GM18907 (cell line): Measurements from ENCODE around the gene INPPL1.
"Not testable (repeated sequence)": the region's sequence is repeated elsewhere in the genome, so short reads cannot be mapped to it uniquely, and the experiment has no call there.

Experiments used
- ATAC-seq: cut with Tn5 transposase; IDR thresholded peaks from one replicate; pipeline ENCODE4 v1.9.1; 2021; ENCODE audit warnings: mild to moderate bottlenecking, moderate library complexity; ENCODE audit not compliant: unreplicated experiment

Gene INPPL1

DNA sequence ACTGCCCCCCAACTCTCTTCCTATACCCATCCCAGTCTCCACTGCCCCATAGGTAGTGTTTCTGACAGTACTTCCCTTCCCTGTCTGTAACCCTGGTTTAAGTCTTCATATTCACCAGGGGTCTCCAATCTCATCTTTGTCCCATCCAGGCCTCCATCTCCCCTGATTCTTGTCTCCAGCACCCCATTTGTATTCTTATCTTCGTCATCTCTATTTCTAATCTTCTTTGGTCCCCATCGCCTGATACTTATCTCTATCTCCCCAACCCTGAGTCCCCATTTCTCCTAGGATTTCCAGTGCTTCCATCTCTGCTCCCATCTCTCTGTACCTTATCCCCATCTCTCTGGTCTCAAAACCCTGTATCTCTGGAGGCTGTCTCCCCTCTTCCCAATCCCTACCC lies 17.6 kb downstream of the INPPL1 start:
- no peak for ATAC-seq

DNA sequence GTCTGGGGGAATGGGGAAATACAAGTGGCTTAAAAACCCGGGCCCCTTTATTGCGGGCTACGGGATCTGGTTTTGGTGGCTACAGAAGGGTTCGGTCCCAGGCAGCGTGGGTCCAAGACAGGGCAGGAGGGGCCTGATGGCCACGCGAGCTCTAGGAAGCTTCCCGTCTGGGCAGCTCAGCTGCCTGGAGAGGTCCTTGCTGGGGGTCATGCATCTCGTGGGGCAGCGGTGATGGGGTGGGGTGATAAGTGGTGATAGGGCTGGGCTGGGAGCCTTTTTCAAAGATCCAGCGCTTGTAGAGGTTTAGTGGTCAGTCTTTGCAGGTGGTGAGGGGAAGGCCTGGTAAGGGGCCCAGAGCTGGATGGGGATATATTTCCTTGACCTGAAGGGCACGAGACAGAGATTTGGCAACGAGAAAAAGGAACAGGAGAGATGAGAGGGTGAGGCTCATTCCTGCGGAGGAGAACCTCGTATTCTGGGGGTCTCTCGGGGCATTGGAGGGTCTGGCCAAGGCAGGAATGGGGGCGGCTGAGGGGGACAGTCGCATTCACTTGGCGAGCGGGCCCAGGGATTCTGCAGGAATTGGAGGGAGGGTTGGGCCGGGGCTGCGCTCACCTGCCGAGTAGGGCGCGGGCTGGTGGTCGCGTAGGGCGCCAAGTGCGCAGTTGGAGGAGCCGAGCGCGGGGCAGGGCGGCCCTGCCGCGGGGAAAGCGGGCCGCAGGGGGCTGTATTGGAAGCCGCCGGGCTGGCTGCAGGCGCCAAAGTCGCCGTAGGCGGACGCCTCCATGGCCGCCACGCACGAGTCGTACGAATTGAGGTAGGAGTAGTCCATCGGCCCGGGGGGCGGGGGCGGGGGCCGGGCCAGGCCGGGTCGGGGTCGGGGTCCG lies 18.8 kb downstream of the INPPL1 start:
- ATAC-seq = no peak

DNA sequence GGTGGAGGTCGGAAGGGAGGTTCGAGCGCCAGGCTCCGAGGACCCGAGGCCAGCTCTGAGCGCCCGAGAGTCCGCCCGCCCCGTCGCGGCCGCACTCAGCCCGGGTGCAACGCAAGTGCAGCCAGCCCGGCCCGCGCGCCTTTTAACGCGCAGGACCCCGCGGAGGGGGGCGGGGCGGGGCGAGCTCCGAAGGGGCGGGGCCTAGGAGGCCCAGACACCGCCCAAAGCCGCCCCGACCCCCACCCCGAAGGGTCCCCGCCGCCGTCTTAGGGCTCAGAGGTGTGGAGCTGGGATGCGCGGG lies 19.4 kb downstream of the INPPL1 start, which contains the start of gene PHOX2A:
Gene PHOX2A (minus strand): TSS at position 117 of the 301 bp plus-strand sequence. CDS start 172 bp downstream, outside the sequence.
- ATAC-seq = no peak

DNA sequence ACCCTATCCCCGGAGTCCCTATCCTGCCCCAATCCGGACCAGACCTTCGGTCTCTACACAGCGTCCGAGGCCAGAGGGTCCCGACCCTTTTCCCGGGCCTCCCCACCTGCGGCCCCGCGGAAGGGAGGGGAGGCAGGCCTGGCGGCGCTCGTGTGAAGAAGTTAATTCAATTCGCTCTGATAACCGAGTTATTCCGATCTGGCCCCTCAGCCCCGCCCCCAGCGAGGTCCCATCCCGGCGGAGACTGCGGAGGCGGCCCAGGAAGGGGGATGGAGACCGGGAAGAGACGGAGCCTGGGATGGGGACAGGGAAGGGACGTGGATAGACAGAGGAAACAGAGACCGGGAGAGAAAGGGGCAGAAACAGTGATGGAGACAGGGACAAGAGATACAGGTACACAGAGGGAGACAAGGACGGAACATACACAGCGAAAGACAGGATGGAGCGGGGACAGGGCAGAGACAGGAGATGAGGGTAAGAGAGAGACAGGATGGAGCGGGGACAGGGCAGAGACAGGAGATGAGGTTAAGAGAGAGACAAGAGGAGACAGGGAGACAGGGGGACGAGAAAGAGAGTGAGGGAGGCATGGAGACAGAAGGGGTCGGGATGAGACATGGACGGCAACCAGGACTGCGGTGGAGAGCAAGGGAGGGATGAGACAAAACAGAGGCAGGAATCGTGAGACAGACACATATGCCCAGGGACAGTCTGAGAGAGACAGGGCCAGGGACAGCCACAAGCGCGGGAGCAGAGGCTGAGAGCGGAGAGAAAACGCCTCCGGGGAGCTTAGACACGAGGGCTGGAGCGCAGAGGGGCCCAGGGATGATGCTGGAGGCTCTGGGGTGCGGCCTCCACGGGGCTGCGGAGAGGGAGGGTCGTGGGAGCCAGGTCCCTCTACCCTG lies 20.0 kb downstream of the INPPL1 start:
- no peak for ATAC-seq

DNA sequence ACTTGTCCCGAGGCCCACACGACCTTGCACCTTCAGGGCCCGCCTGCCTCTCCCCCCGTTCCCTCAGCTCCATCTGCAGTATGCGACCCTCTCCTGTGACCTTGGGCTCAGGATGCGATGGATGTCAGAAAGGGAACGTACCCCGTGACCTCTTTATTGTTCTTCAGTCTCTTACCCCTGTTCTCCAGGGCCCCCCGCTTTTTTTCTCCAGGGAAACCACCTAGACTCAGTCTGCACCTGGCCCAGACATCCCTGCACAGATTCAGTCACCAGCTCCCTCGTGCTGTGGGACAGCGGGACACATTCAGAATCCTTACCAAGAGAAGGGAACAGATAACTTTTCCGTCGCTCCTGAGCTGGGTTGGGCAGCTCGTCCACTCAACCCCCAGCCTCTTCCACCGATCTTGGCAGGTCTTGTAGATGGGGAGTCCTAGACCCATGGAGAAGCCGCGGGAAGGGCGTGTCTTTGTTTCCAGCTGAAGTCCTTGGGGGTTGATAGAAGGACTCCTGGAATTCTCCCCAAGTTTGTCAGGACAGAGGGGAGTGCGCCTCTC lies 20.8 kb downstream of the INPPL1 start:
- no peak for ATAC-seq

DNA sequence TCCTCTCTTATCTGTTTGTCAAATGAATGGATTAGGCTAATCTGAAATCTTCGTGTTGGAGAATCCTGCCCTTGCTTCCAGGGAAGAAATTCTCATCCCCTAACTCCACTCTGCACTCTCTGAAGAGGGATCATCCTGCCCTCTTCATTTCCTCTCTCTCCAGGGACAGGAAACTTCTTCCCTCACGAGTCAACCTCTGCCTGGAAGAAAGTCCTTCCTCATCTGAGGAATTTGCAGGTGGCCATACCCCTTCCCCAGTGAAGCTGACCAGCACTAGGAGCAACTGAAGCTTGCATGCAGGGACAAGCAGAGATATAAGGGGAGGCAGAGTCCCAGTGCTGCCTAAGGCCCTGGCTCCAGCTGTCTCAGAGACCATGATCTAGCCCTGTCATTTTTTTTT lies 23.0 kb downstream of the INPPL1 start:
- ATAC-seq = no peak

DNA sequence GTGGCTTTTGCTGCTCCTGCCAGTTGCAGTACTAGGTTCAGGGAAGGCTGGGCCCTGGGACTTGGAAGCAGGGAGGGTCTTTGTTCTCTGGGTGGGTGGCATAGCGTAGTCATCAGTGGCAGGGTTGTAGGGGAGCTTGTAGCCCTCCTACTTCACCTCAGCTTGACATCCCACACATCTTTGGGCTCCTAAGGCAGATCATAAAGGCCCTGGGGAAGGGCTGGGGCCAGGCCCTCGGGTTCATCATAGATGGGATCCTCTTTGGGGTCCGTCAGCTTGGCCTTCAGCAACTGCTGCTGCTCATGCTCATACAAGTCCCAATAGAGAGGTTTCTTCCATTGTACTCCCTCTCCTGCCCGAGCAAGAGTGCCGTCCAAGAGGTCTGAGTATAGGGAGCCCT lies 25.4 kb downstream of the INPPL1 start:
- ATAC-seq = no peak

DNA sequence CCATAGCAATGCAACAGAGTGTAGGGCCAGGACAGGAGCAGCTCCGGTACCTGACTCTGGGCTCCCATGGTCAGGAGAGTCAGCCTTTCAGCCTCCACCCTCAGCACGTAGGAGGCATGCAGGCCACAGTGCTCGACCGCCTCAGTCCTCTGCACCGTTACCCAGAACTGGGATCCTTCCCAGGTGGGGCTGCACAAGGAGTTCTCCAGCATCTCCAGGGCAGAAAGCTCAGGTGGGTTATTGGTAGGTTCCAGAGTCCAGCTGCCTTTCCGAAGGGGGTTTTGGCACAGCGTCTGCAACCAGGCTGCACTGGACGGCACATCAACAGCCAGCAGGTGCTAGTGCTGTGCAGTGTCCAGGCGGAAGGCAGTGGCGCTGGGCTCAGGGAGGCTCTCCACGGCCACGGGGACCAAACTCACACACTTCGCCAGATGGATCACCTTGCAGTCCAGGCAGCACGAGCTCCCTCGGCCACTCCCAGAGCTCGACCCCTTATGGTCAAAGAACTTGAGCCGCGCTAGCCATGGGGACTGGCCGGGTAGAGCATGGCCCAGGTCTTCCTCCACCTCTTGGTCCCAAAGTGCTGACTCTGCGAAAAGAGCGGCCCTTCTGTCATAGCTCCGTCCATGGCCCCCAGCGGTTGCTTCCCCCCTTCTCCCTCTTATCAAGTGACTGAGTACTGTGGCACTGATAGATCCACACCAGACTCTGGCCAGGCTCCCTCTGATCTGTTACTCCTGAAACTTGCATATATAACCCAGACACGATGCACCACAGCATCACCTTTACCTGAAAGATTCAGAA lies 26.3 kb downstream of the INPPL1 start:
- ATAC-seq = no peak

DNA sequence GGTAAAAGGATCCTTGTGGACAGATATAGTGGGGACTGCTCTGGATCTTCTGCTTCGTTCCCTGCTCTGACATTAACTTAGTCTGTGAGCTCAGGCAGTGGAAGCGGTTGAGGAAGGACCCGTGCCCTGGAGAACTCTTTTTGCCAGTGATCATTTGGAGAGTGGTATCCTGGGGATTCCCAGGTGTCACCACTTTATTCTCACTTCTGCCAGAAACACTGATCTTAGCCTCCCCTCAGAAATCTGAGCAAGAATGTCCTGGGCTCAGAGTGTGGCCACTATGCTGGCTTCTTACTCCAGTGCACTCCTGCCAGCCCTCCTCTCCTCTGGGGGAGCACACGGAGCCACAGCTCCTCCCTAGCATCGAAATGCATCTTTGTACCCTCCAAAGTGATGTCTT lies 27.0 kb downstream of the INPPL1 start:
- ATAC-seq = no peak

DNA sequence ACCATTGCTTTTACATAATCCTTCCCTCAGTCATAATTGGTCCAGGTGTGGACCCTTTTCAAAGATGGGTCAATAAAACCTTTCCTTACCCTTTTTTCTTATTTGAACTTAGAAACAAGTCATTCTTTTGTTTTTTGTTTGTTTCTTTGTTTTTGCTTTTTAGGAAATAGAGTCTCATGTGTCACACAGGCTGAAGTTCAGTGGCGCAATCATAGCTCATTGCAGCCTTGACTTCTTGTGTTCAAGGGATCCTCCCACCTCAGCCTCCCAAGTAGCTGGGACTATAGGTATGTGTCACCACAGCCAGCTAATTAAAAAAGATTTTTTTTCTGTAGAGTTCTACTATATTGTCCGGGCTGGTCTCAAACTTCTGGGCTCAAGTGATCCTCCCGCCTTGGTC lies 28.8 kb downstream of the INPPL1 start:
- no peak for ATAC-seq

DNA sequence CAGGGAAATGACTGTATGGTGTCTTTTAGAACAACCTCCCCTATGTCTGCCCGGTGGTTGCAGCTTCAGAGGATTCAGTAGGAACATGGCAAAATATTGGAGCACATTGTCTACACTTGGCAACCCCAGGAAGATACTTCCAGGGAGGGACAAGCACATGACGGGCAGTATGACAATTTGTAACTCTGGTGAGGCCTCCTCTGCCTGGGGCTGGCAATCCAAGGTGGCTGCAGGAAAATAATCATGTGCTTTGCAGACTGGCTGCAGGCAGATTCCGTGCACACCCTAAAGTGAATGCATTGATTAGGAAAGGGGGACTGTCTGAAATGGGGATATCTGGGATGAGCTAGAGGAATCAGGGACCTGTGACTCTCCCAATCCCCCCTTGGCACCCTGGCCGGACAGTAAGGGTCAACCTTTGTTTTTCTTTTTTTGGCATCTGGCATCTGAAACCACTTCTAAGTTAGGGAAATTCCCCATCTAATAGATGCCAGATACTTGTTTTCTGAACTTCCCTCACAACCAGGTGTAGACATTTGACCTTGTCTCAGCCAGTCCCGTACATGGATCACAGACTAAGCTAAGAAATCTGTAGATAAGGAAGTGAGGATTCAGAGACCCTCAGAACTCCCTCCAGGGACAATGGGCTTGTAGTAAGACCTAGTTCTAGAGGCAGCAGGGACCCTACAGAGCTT lies 29.9 kb downstream of the INPPL1 start:
- ATAC-seq = no peak

DNA sequence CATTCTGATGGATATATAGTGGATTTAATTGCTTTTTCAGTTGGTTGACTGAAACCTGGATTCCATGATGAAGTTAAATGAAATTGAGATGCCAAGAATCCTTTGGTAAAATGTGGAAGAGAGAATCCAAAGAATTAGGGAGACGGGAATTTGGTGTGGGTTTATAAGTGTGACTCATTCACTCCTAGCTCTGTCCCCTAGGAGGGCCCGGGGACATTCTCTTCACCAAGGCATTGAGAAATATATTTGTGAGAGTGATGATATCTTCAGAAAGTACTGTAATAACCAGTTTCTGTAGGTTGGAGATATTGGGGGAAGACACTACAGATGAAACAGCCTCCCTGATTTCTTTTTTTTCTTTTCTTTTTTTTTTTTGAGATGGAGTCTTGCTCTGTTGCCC lies 33.0 kb downstream of the INPPL1 start:
- no peak for ATAC-seq

DNA sequence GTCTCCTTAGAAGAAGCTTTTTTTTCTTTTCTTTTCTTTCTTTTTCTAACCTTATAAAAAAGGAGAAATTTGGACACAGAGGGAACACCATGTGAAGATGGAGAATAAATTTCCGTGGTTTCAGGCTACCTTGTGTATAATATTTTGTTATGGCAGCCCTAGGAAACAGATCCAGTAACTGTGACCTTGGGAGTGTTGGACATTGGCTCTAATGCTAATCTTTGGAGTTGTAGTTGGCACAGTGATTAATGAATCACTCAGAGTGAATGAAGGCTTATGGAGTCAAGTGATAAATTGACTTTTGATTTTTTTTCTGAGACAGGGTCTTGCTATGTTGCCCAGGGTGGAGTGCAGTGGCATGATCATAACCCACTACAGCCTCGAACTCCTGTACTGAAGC lies 34.9 kb downstream of the INPPL1 start:
- ATAC-seq = no peak

DNA sequence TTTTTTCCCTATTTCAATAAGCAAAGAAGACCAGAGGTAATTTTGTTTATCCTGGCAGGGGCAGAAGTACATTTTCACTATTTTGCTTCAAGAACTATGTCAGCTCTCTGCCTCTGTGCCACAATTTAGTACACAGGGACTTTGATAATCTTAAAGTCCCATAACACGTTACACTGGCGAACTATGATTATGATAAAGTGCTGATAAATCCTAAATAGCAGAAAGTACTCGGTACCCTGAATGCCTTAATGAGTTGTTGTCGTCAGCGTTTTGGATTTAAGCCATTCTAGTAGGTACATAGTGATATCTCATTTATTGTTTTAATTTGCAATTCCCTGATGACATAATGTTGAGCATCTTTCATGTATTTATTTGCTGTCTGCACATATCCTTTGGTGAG lies 36.0 kb downstream of the INPPL1 start:
- no peak for ATAC-seq

DNA sequence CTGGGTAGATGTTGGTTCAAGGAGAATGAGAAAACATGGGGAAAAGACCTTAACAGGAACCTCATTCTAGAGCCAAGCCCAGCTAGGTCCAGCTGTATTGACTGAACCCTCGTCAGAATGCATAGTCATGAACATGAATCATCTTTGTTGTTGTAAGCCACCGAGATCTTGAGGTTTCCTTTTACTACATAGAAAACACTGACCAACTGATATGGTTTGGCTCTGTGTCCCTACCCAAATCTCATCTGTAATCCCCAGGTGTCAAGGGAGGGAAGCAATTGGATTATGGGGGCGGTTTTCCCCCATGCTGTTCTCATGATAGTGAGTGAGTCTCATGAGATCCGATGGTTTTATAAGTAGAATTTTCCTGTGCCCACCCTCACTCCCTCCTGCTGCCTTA lies 38.8 kb downstream of the INPPL1 start:
- ATAC-seq = no peak

DNA sequence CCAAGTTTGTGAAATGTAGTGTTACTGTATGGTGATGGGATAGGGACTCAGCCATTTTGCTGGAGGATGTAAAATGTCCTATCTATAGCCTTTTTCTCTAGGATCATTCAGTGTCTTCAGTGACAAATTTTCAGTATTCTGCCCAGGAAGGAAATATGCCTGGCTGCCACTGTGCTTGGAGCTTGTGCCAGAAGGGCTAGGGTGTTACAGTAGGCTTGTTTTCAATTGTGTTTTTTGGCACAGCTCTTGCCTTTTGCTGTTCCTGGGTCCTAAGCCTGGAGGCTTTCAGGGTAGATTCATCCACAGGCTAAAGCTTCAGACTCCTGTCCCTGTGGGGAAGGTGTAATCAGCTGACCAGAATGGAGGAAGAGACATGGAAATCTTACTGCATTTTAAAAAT lies 41.4 kb downstream of the INPPL1 start:
- ATAC-seq = no peak

DNA sequence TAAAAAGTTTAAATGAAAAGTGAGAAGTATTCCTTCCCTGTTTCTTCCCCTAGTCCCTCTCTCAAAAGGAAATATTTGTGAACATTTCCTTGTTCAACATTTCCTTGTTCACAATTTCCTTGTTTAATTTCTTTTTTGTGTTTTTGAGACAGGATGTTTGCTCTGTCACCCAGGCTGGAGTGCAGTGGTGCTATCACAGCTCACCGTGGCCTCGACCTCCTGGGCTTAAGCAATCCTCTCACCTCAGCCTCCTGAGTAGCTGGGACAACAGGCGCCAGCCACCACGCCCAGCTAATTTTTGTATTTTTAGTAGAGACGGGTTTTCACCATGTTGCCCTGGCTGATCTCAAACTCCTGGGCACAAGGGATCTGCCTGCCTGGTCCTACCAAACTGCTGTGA lies 42.4 kb downstream of the INPPL1 start:
- ATAC-seq = not testable (repeated sequence)

DNA sequence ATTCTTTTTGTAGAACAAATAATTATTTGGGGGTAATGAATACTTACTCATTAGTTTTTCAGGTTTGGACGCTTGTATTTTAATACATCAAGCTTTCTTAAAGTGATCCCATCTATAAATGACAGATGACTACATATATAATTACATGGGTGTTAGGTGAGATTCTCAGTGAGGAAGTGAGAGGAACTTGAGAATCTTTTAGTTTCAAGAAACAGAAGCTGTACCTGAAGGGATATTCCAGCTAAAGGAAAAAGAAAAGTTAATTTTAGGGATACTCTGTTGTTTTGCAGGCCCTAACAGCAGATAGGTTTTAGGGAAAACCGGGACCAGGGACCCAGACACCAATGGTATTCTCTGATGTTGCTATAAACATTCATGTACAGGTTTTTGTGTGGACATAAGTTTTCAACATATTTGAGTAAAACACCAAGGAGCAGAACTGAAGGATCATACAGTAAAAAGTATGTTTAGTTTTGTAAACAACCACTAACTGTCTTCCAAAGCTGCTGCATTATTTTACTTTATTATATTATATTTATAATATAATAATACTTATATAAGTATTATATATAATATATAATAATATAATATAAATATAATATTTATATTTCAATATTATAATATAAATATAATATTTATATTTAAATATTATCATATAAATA lies 43.5 kb downstream of the INPPL1 start:
- no peak for ATAC-seq

DNA sequence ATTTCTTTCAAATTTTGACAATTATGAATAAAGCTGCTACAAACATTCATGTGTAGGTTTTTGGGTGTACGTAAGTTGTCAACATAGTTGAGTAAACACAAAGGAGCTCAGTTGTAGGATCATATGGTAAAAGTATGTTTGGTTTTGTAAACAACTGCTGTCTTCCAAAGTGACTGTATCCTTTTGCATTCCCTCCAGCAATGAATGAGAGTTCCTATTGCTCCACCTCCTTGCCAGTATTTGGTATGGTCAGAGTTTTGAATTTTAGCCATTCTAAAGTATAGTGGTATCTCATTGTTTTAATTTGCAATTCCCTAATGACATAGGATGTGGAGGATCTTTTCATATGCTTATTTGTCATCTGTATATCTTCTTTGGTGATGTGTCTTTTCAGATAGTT lies 47.4 kb downstream of the INPPL1 start:
- no peak for ATAC-seq

DNA sequence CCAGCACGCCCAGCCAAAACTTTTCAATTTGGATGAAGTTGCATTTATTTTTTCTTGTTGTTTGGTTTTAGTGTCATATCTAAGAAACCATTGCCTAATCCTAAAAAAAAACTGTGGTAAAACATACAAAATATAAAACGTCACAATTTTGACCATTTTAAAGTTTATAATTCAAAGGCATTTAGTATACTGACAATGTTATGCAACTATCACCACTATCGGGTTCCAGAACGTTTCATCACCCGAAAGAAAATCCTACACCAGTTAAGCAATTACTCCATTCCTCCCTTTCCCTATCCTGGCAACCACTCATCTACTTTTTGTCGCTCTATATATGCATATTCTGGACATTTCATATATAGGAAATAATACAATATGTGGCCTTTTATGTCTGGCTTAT lies 49.9 kb downstream of the INPPL1 start:
- ATAC-seq = no peak
